Hypothalamus (tissue), 51 donors: ENCODE measurements around the gene NEK3.
A peak's percentile ranks its signal among the peaks of the same experiment; 100 is the strongest.
"Not testable (repeated sequence)": the region's sequence is repeated elsewhere in the genome, so short reads cannot be mapped to it uniquely, and the experiment has no call there.

Source experiments
- DNase-seq, 51 donors: peaks; one replicate each; lab custom pipeline; 2025; lab: John Stamatoyannopoulos, UW

NEK3 gene

GRCh38 chr13:52159159-52159982 lies at the start of gene NEK3:
Gene NEK3, minus strand, starts transcription at chr13:52159597. Its CDS starts 3,406 bp downstream, at chr13:52156191.
- DNase-seq, result peak; percentile 4 to 76 (median 55)

- DNase-seq, result not testable (repeated sequence)
These were observed 49.0 kb upstream of the NEK3 start for GRCh38 chr13:52208384-52208783.

GRCh38 chr13:52207896-52208295 lies 48.5 kb upstream of the NEK3 start:
- not testable (repeated sequence) for DNase-seq

- not testable (repeated sequence) for DNase-seq
These were observed 47.9 kb upstream of the NEK3 start for GRCh38 chr13:52207337-52207736.

- DNase-seq, result not testable (repeated sequence)
These were observed 45.1 kb upstream of the NEK3 start for GRCh38 chr13:52204546-52204945.

GRCh38 chr13:52203864-52204263 lies 44.5 kb upstream of the NEK3 start:
- DNase-seq, result not testable (repeated sequence)

GRCh38 chr13:52202506-52202905 lies 43.1 kb upstream of the NEK3 start:
- not testable (repeated sequence) for DNase-seq

GRCh38 chr13:52201439-52202193 lies 42.2 kb upstream of the NEK3 start:
- peak in 25 of 51 donors; percentile 4 to 64 (median 25) for DNase-seq

- DNase-seq, result peak in 40 of 51 donors; percentile 10 to 70 (median 44)
These were observed 36.0 kb upstream of the NEK3 start for GRCh38 chr13:52195401-52195837.

- DNase-seq, result peak; percentile 54 to 94 (median 77)
These were observed 34.9 kb upstream of the NEK3 start for GRCh38 chr13:52194184-52194868.

- peak in 1 of 51 donors; percentile 80 for DNase-seq
These were observed 34.3 kb upstream of the NEK3 start for GRCh38 chr13:52193587-52194183.

- DNase-seq, result peak in 1 of 51 donors; percentile 5
These were observed 28.2 kb upstream of the NEK3 start for GRCh38 chr13:52187424-52188187.

- DNase-seq, result no peak
These were observed 27.6 kb upstream of the NEK3 start for GRCh38 chr13:52187029-52187423.

GRCh38 chr13:52181316-52181954 lies 22.0 kb upstream of the NEK3 start:
- DNase-seq, result not testable (repeated sequence)

- no peak for DNase-seq
These were observed 20.5 kb upstream of the NEK3 start for GRCh38 chr13:52179925-52180324.

- DNase-seq, result no peak
These were observed 17.9 kb upstream of the NEK3 start for GRCh38 chr13:52177276-52177675.

- DNase-seq, result peak in 1 of 51 donors; percentile 21
These were observed 14.6 kb upstream of the NEK3 start for GRCh38 chr13:52173970-52174369.

GRCh38 chr13:52173373-52173772 lies 14.0 kb upstream of the NEK3 start:
- DNase-seq, result no peak

- DNase-seq, result not testable (repeated sequence)
These were observed 12.3 kb upstream of the NEK3 start for GRCh38 chr13:52171686-52172085.
